Sigmoid colon (tissue), 7 donors: ENCODE data around the gene ACACA. TPM values are rescaled to one million over a fixed set of nuclear protein-coding genes. Genes with fewer than 3 reads are reported as not detected.
A peak's percentile ranks its signal among the peaks of the same experiment; 100 is the strongest.
"Not testable (repeated sequence)": the region's sequence is repeated elsewhere in the genome, so short reads cannot be mapped to it uniquely, and the experiment has no call there.

Experiments used
- DNase-seq: peaks from one replicate; pipeline ENCODE4 v3.0.0-alpha.2; 2019
- H3K27ac ChIP-seq, 4 donors: fragments of 200-600 bp; sonication (generic); one replicate each; pipeline ENCODE4 v1.5.1; 2016 to 2019; ENCODE audit warnings: mild to moderate bottlenecking in 1 of 4
- H3K27me3 ChIP-seq, 3 donors: fragments of 200-600 bp; sonication (generic); one replicate each; pipeline ENCODE4 v1.5.1; 2019; ENCODE audit warnings: mild to moderate bottlenecking in 1 of 3
- H3K36me3 ChIP-seq, 4 donors: fragments of 200-600 bp; sonication (generic); one replicate each; pipeline ENCODE4 v1.5.1; 2016 to 2019
- H3K4me1 ChIP-seq, 4 donors: fragments of 200-600 bp; sonication (generic); one replicate each; pipeline ENCODE4 v1.5.1; 2017 to 2019
- H3K4me3 ChIP-seq, 4 donors: fragments of 200-600 bp; sonication (generic); one replicate each; pipeline ENCODE4 v1.5.1; 2017 to 2019; ENCODE audit warnings: mild to moderate bottlenecking in 2 of 4, moderate library complexity in 1 of 4
- H3K9me3 ChIP-seq, 4 donors: fragments of 200-600 bp in 3 of 4; sonication (generic) in 3 of 4; one replicate each; pipeline versions ENCODE4 v1.5.1 to v1.6.1; 2013 to 2019
- EP300 ChIP-seq, 4 donors: sonication (generic); formaldehyde crosslinking; IDR thresholded peaks; one replicate each; pipeline ENCODE4 v1.6.1; 2017; ENCODE audit warnings: antibody characterized with exemption in 4 of 4
- POLR2A ChIP-seq, 2 donors: fragments of 450-650 bp; IDR thresholded peaks; one replicate each; pipeline ENCODE4 v1.6.1; 2016; ENCODE audit warnings: antibody characterized with exemption in 2 of 2, mild to moderate bottlenecking in 2 of 2, moderate library complexity in 2 of 2
- POLR2AphosphoS5 ChIP-seq, 4 donors: sonication (generic); formaldehyde crosslinking; IDR thresholded peaks; one replicate each; pipeline ENCODE4 v1.6.1; 2017; ENCODE audit warnings: antibody characterized with exemption in 4 of 4
- WGBS, 2 donors: extraction: QIAGEN DNeasy Blood & Tissue Kit; methylation state at CpG; one replicate each; pipeline ENCODE4 v1.1.7; 2013; 5-methylcytosine and 5-hydroxymethylcytosine counted together
- intact Hi-C: fragments of 100-400 bp; cut with DNase I; formaldehyde crosslinking; loops from one replicate; pipeline ENCODE4 v1.15.1; 2023
- polyA plus RNA-seq, 3 donors: library from polyadenylated mRNA; stranded (reverse); fragments of 200-250 nt; gene quantifications; one replicate each; pipeline ENCODE4 v1.2.3, GENCODE V29; 2013
- total RNA-seq, 4 donors: library from RNA; depleted of rRNA; stranded (reverse); fragments of >200 nt; gene quantifications; one replicate each; pipeline ENCODE4 v1.1.0, GENCODE V29; 2016
- TF ChIP-seq, protein P1 (sequence below), 4 experiments: fragments of 450-650 bp in 3 of 4; fragments of 200-600 bp in 1 of 4; IDR thresholded peaks; one replicate each; pipeline ENCODE4 v1.5.1; 2016 to 2019; ENCODE audit warnings: antibody characterized with exemption in 4 of 4, mild to moderate bottlenecking in 3 of 4, moderate library complexity in 2 of 4
- donor health status: healthy with polysubstance abuse.
- donor health status: Bipolar disorder and iron deficiency.
- donor health status: healthy.

ACACA gene
- total RNA-seq: 10 to 100 TPM; 21.1 to 38.9 (median 28.9) TPM
- polyA plus RNA-seq: 10 to 100 TPM; 10.8 to 34.9 (median 18.0) TPM

GRCh38 chr17:37406635-37407461 is at the start of gene ACACA, which contains the start of gene TADA2A:
TSS of gene ACACA (minus strand) at chr17:37406836. CDS start at chr17:37406299, 537 bp downstream.
TSS of gene TADA2A (plus strand) at chr17:37406886. CDS start at chr17:37411366, 4,480 bp downstream.
- peak; percentile 56 to 83 (median 72) for TF ChIP-seq POLR2AphosphoS5 (IDR thresholded peaks at IDR 0.05)
- TF ChIP-seq POLR2A (IDR thresholded peaks at IDR 0.05): peak; percentile 46 to 52
- TF ChIP-seq, protein P1, sequence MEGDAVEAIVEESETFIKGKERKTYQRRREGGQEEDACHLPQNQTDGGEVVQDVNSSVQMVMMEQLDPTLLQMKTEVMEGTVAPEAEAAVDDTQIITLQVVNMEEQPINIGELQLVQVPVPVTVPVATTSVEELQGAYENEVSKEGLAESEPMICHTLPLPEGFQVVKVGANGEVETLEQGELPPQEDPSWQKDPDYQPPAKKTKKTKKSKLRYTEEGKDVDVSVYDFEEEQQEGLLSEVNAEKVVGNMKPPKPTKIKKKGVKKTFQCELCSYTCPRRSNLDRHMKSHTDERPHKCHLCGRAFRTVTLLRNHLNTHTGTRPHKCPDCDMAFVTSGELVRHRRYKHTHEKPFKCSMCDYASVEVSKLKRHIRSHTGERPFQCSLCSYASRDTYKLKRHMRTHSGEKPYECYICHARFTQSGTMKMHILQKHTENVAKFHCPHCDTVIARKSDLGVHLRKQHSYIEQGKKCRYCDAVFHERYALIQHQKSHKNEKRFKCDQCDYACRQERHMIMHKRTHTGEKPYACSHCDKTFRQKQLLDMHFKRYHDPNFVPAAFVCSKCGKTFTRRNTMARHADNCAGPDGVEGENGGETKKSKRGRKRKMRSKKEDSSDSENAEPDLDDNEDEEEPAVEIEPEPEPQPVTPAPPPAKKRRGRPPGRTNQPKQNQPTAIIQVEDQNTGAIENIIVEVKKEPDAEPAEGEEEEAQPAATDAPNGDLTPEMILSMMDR (IDR thresholded peaks at IDR 0.05): peak in 2 of 4 experiments; percentile 9 to 15
- TF ChIP-seq EP300 (IDR thresholded peaks at IDR 0.05): no peak
- H3K9me3 ChIP-seq: no peaks in the 10 kb centered on the region
- intact Hi-C loops: loop anchor here (2.0 kb wide), 2 partner anchors 48 to 82 kb away; partner anchors contain the start of gene DUSP14
- 0% methylated on average over 98 of the region's 98 CpGs for WGBS, 2 donors
- H3K4me1 ChIP-seq: peaks cover 0 to 34% (median 23%) of the 10 kb centered on the region in 4 donors
- no peaks in the 10 kb centered on the region for H3K27me3 ChIP-seq
- H3K27ac ChIP-seq: peak within 1 kb of the TSS; percentile 92 to 94 (median 94)
- peaks cover 0 to 11% (median 8%) of the 10 kb centered on the region in 4 donors for H3K36me3 ChIP-seq
- DNase-seq: peak; percentile 88
- peak within 1 kb of the TSS; percentile 80 to 87 (median 84) for H3K4me3 ChIP-seq

DNA sequence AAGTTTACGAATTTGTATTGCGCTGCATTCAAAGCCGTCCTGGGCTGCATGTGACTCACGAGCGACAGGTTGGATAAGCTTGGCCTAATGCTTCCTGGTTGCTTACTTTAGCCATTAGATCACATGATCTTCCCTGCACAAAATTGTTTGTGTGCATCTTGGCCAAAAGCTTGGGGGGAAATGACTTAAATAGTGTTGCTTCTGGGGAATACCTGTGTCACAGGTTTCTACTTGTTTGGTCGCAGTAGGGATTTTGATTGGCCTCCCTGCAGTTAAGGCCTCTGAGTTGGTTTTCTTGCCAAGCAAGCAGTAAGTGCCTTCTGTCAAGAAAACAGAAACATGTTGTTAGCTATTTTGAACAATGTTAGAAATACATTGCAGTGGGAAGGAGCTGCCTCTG is 43.5 kb upstream of the ACACA start:
- Histone ChIP-seq H3K27me3 (no peaks in the 10 kb centered on the region), H3K36me3 (peaks cover 0 to 44% (median 2%) of the 10 kb centered on the region in 4 donors), H3K4me1 (peaks cover 0 to 10% (median 4%) of the 10 kb centered on the region in 4 donors), H3K9me3 (no peaks in the 10 kb centered on the region), H3K27ac (no peak overlapping the region), H3K4me3 (no peak overlapping the region)
- WGBS, 2 donors: 93 to 95% methylated on average over 6 of the region's 6 CpGs
- intact Hi-C loops: no loop called here
- TF ChIP-seq POLR2AphosphoS5 (IDR thresholded peaks at IDR 0.05) (no peak), POLR2A (IDR thresholded peaks at IDR 0.05) (no peak), EP300 (IDR thresholded peaks at IDR 0.05) (no peak)
- TF ChIP-seq, protein P1 (IDR thresholded peaks at IDR 0.05): no peak
- DNase-seq: no peak

- Histone ChIP-seq H3K9me3 (no peaks in the 10 kb centered on the region), H3K27ac (peak overlapping the region in 2 of 4 donors; percentile 6 to 33), H3K4me3 (no peak overlapping the region), H3K4me1 (peaks cover 0 to 10% (median 4%) of the 10 kb centered on the region in 4 donors), H3K36me3 (peaks cover 0 to 68% (median 14%) of the 10 kb centered on the region in 4 donors), H3K27me3 (no peaks in the 10 kb centered on the region)
- 92 to 94% methylated on average over 1 of the region's 1 CpG for WGBS, 2 donors
- no peak for TF ChIP-seq POLR2AphosphoS5 (IDR thresholded peaks at IDR 0.05)
- TF ChIP-seq EP300 (IDR thresholded peaks at IDR 0.05): no peak
- no peak for TF ChIP-seq POLR2A (IDR thresholded peaks at IDR 0.05)
- TF ChIP-seq, protein P1 (IDR thresholded peaks at IDR 0.05): no peak
- no peak for DNase-seq
- intact Hi-C loops: no loop called here
These were observed 41.0 kb upstream of the ACACA start for GRCh38 chr17:37447641-37448040.

DNA sequence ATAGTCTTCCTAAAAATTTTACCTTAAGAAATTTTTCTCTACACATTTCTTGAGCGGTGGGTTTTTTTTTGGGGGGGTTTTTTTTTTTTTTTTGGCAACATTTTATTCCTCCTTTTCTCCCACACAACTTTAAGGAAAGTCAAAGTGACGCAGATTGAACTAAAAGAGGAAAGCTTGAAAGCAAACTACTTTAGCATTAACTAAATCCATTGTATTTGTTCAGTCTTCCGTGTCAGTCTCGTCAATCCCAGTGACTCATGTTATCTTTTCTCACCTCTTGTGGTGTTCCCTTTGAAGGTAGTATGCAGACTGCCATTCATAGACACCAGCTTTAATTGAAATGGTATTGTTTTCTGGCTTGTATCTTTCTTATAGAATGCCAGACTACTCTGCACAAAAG is 39.4 kb upstream of the ACACA start:
- Histone ChIP-seq H3K36me3 (peaks cover 0 to 84% (median 23%) of the 10 kb centered on the region in 4 donors), H3K27me3 (no peaks in the 10 kb centered on the region), H3K9me3 (no peaks in the 10 kb centered on the region), H3K4me3 (no peak overlapping the region), H3K4me1 (peaks cover 0 to 10% (median 4%) of the 10 kb centered on the region in 4 donors), H3K27ac (no peak overlapping the region)
- TF ChIP-seq POLR2A (IDR thresholded peaks at IDR 0.05) (no peak), EP300 (IDR thresholded peaks at IDR 0.05) (no peak), POLR2AphosphoS5 (IDR thresholded peaks at IDR 0.05) (no peak)
- TF ChIP-seq, protein P1 (IDR thresholded peaks at IDR 0.05): no peak
- DNase-seq: no peak
- intact Hi-C loops: no loop called here
- WGBS, 2 donors: 89 to 93% methylated on average over 4 of the region's 4 CpGs

GRCh38 chr17:37441369-37442014 is 34.9 kb upstream of the ACACA start:
- intact Hi-C loops, H3K4me1 ChIP-seq, DNase-seq, H3K27me3 ChIP-seq, H3K4me3 ChIP-seq, H3K27ac ChIP-seq, H3K9me3 ChIP-seq: not testable (repeated sequence)
- peaks cover 15 to 83% (median 39%) of the 10 kb centered on the region in 4 donors for H3K36me3 ChIP-seq
- WGBS, 2 donors: 89 to 93% methylated on average over 12 of the region's 12 CpGs
